ENCODE results near the gene TMEM150B.

DNA sequence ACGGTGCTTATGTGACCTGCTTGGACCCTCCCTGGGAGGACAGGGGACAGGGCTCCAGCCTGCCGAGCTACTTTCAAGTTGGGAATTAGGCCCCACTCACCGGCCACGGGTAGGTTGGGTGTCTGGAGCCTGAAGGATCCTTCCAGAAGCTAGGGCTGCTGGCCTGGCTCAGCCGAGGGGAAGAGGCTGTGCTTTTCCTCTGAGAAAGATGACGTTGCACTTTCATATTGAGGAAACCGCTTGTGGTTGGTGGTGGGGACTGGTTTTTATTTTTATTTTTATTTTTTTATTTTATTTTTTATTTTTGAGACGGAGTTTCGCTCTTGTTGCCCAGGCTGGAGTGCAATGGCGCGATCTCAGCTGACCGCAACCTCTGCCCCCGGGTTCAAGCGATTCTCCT, at the start of gene TMEM150B:
- TF ChIP-seq POLR2AphosphoS5 (IDR thresholded peaks at IDR 0.05) (no peak), EZH2 (IDR thresholded peaks at IDR 0.05; ENCODE audit: borderline replicate concordance, insufficient read depth, low read length, poor library complexity, severe bottlenecking) (no peak), MXI1 (conservative IDR thresholded peaks at IDR 0.05; ENCODE audit: poor library complexity, severe bottlenecking) (no peak), EP300 (conservative IDR thresholded peaks at IDR 0.05; ENCODE audit: poor library complexity, severe bottlenecking) (no peak), TAF1 (IDR thresholded peaks at IDR 0.05; ENCODE audit: low read depth) (no peak), SMC3 (conservative IDR thresholded peaks at IDR 0.05; ENCODE audit: poor library complexity) (no peak)
- TF ChIP-seq, protein P1, sequence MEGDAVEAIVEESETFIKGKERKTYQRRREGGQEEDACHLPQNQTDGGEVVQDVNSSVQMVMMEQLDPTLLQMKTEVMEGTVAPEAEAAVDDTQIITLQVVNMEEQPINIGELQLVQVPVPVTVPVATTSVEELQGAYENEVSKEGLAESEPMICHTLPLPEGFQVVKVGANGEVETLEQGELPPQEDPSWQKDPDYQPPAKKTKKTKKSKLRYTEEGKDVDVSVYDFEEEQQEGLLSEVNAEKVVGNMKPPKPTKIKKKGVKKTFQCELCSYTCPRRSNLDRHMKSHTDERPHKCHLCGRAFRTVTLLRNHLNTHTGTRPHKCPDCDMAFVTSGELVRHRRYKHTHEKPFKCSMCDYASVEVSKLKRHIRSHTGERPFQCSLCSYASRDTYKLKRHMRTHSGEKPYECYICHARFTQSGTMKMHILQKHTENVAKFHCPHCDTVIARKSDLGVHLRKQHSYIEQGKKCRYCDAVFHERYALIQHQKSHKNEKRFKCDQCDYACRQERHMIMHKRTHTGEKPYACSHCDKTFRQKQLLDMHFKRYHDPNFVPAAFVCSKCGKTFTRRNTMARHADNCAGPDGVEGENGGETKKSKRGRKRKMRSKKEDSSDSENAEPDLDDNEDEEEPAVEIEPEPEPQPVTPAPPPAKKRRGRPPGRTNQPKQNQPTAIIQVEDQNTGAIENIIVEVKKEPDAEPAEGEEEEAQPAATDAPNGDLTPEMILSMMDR (IDR thresholded peaks at IDR 0.05; ENCODE audit: poor library complexity, severe bottlenecking) = no peak
- TF ChIP-seq, protein P2, sequence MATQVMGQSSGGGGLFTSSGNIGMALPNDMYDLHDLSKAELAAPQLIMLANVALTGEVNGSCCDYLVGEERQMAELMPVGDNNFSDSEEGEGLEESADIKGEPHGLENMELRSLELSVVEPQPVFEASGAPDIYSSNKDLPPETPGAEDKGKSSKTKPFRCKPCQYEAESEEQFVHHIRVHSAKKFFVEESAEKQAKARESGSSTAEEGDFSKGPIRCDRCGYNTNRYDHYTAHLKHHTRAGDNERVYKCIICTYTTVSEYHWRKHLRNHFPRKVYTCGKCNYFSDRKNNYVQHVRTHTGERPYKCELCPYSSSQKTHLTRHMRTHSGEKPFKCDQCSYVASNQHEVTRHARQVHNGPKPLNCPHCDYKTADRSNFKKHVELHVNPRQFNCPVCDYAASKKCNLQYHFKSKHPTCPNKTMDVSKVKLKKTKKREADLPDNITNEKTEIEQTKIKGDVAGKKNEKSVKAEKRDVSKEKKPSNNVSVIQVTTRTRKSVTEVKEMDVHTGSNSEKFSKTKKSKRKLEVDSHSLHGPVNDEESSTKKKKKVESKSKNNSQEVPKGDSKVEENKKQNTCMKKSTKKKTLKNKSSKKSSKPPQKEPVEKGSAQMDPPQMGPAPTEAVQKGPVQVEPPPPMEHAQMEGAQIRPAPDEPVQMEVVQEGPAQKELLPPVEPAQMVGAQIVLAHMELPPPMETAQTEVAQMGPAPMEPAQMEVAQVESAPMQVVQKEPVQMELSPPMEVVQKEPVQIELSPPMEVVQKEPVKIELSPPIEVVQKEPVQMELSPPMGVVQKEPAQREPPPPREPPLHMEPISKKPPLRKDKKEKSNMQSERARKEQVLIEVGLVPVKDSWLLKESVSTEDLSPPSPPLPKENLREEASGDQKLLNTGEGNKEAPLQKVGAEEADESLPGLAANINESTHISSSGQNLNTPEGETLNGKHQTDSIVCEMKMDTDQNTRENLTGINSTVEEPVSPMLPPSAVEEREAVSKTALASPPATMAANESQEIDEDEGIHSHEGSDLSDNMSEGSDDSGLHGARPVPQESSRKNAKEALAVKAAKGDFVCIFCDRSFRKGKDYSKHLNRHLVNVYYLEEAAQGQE (IDR thresholded peaks at IDR 0.05; ENCODE audit: borderline replicate concordance) = no peak

Data from neural cell (in vitro differentiated cells).